ENCODE results near the gene FUT8.

- TF ChIP-seq CTCF (conservative IDR thresholded peaks at IDR 0.05 in 1 of 2, IDR thresholded peaks at IDR 0.05 in 1 of 2; ENCODE audit: extremely low read depth in 1 of 2, insufficient read depth in 1 of 2, low read depth in 1 of 2, low read length in 2 of 2) (no peak), EZH2 (IDR thresholded peaks at IDR 0.05; ENCODE audit: borderline replicate concordance, low read length) (no peak)
Measured at GRCh38 chr14:65749287-65749686, 336.8 kb downstream of the FUT8 start.

Measured in mammary epithelial cell (primary cell).